K562 (cell line): ENCODE data around the gene NACC1. TPM values are rescaled to one million over a fixed set of nuclear protein-coding genes. Genes with fewer than 3 reads are reported as not detected.

Source experiments
- ARHGAP35 ChIP-seq: fragments of 450-650 bp; IDR thresholded peaks from 2 replicates; pipeline ENCODE4 v1.6.1; 2018; ENCODE audit not compliant: partially characterized antibody
- POLR2A ChIP-seq: fragments of 450-650 bp; conservative IDR thresholded peaks from 2 replicates; pipeline ENCODE4 v1.6.1; 2016
- ZNF253 ChIP-seq: fragments of 250-450 bp; sonication (Bioruptor Pico); conservative IDR thresholded peaks from 2 replicates; pipeline ENCODE4 v1.6.1; 2021; ENCODE audit warnings: mild to moderate bottlenecking
- ZNF696 ChIP-seq: fragments of 250-450 bp; sonication (Bioruptor Pico); conservative IDR thresholded peaks from 2 replicates; pipeline ENCODE4 v1.4.0; 2020; ENCODE audit warnings: mild to moderate bottlenecking, moderate library complexity
- ZNF77 ChIP-seq: fragments of 250-450 bp; sonication (Bioruptor Pico); IDR thresholded peaks from 2 replicates; pipeline ENCODE4 v1.5.0; 2020
- polyA plus RNA-seq, 8 experiments: library from polyadenylated mRNA; depleted of rRNA in 4 of 8; stranded (reverse) in 5 of 8; unstranded in 3 of 8; fragments of >200 nt; fragmentation: Nextera tagmentation in 2 of 8; fragmentation: Illumina TruSeq in 1 of 8; extraction: Ambion mirVana in 2 of 8; extraction: Trizol in 1 of 8; gene quantifications; 2 replicates each; pipeline versions ENCODE4 v1.2.1 to v1.2.3, GENCODE V29; 2011 to 2014; ENCODE audit warnings: inconsistent platforms in 1 of 8, missing spikeins in 1 of 8
- total RNA-seq, 7 experiments: library from RNA; depleted of rRNA in 6 of 7; stranded (reverse); fragments of >200 nt in 6 of 7; fragmentation: Illumina TruSeq in 2 of 7; extraction: Trizol in 2 of 7; gene quantifications; 2 replicates each; pipeline versions ENCODE4 v1.2.1 to v1.2.3, GENCODE V29; 2011 to 2021; ENCODE audit warnings: low replicate concordance in 1 of 7
- TF ChIP-seq, protein P1 (sequence below), 2 experiments: fragments of 450-650 bp; IDR thresholded peaks; 2 replicates each; pipeline ENCODE4 v1.6.1; 2016
- TF ChIP-seq, protein P2 (sequence below): fragments of 250-450 bp; sonication (Bioruptor Pico); IDR thresholded peaks from 2 replicates; pipeline ENCODE4 v1.5.0; 2021
- TF ChIP-seq, protein P3 (sequence below): fragments of 250-450 bp; sonication (Bioruptor Pico); IDR thresholded peaks from 2 replicates; pipeline ENCODE4 v1.5.0; 2022; ENCODE audit warnings: mild to moderate bottlenecking
- TF ChIP-seq, protein P4 (sequence below): fragments of 250-450 bp; sonication (Bioruptor Pico); IDR thresholded peaks from 2 replicates; pipeline ENCODE4 v1.4.0; 2020; ENCODE audit warnings: mild to moderate bottlenecking
- TF ChIP-seq, protein P5 (sequence below), 2 experiments: fragments of 450-650 bp; formaldehyde crosslinking in 1 of 2; IDR thresholded peaks; 2 replicates each; pipeline versions ENCODE4 v1.4.0 to v1.6.1; 2014 to 2020; ENCODE audit warnings: mild to moderate bottlenecking in 2 of 2, borderline replicate concordance in 1 of 2, low read depth in 1 of 2
- TF ChIP-seq, protein P6 (sequence below): fragments of 250-450 bp; sonication (Bioruptor Pico); IDR thresholded peaks from 2 replicates; pipeline ENCODE4 v1.9.0; 2021; ENCODE audit warnings: mild to moderate bottlenecking, inconsistent platforms

NACC1 gene
- total and polyA plus RNA-seq, 9 of the 15 experiments (the other 6 are each of a cell fraction or from before 2014, with no cell fraction given): 0.04 to 96.6 (median 25.8) TPM

DNA sequence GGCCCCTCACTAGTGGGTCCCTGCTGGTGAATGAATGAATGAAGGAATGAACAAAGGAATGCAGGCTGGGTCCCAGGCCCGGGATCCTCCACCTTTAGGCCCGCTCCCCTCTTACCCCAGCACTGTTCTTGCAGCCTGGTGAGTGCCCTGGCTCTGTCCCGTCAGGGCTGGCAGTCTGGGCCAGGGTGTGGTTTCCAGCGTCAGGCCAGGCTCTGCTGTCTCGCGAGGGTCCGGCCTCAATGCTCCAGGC, 15.7 kb upstream of the NACC1 start (continued):
- TF ChIP-seq, protein P1, sequence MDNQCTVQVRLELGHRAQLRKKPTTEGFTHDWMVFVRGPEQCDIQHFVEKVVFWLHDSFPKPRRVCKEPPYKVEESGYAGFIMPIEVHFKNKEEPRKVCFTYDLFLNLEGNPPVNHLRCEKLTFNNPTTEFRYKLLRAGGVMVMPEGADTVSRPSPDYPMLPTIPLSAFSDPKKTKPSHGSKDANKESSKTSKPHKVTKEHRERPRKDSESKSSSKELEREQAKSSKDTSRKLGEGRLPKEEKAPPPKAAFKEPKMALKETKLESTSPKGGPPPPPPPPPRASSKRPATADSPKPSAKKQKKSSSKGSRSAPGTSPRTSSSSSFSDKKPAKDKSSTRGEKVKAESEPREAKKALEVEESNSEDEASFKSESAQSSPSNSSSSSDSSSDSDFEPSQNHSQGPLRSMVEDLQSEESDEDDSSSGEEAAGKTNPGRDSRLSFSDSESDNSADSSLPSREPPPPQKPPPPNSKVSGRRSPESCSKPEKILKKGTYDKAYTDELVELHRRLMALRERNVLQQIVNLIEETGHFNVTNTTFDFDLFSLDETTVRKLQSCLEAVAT (IDR thresholded peaks at IDR 0.05): peak in 1 of 2 experiments; percentile 81; a peak in 2 of 4 replicates
- TF ChIP-seq, protein P2, sequence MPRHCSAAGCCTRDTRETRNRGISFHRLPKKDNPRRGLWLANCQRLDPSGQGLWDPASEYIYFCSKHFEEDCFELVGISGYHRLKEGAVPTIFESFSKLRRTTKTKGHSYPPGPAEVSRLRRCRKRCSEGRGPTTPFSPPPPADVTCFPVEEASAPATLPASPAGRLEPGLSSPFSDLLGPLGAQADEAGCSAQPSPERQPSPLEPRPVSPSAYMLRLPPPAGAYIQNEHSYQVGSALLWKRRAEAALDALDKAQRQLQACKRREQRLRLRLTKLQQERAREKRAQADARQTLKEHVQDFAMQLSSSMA (CRISPR knock-in tag): no peak
- TF ChIP-seq, protein P3, sequence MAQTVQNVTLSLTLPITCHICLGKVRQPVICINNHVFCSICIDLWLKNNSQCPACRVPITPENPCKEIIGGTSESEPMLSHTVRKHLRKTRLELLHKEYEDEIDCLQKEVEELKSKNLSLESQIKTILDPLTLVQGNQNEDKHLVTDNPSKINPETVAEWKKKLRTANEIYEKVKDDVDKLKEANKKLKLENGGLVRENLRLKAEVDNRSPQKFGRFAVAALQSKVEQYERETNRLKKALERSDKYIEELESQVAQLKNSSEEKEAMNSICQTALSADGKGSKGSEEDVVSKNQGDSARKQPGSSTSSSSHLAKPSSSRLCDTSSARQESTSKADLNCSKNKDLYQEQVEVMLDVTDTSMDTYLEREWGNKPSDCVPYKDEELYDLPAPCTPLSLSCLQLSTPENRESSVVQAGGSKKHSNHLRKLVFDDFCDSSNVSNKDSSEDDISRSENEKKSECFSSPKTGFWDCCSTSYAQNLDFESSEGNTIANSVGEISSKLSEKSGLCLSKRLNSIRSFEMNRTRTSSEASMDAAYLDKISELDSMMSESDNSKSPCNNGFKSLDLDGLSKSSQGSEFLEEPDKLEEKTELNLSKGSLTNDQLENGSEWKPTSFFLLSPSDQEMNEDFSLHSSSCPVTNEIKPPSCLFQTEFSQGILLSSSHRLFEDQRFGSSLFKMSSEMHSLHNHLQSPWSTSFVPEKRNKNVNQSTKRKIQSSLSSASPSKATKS (CRISPR knock-in tag): no peak
- peak; percentile 21 for TF ChIP-seq ARHGAP35
- TF ChIP-seq ZNF696: no peak
- TF ChIP-seq, protein P4, sequence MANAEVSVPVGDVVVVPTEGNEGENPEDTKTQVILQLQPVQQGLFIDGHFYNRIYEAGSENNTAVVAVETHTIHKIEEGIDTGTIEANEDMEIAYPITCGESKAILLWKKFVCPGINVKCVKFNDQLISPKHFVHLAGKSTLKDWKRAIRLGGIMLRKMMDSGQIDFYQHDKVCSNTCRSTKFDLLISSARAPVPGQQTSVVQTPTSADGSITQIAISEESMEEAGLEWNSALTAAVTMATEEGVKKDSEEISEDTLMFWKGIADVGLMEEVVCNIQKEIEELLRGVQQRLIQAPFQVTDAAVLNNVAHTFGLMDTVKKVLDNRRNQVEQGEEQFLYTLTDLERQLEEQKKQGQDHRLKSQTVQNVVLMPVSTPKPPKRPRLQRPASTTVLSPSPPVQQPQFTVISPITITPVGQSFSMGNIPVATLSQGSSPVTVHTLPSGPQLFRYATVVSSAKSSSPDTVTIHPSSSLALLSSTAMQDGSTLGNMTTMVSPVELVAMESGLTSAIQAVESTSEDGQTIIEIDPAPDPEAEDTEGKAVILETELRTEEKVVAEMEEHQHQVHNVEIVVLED (CRISPR knock-in tag): no peak; the same call in 1 of the 2 replicates
- TF ChIP-seq, protein P5, sequence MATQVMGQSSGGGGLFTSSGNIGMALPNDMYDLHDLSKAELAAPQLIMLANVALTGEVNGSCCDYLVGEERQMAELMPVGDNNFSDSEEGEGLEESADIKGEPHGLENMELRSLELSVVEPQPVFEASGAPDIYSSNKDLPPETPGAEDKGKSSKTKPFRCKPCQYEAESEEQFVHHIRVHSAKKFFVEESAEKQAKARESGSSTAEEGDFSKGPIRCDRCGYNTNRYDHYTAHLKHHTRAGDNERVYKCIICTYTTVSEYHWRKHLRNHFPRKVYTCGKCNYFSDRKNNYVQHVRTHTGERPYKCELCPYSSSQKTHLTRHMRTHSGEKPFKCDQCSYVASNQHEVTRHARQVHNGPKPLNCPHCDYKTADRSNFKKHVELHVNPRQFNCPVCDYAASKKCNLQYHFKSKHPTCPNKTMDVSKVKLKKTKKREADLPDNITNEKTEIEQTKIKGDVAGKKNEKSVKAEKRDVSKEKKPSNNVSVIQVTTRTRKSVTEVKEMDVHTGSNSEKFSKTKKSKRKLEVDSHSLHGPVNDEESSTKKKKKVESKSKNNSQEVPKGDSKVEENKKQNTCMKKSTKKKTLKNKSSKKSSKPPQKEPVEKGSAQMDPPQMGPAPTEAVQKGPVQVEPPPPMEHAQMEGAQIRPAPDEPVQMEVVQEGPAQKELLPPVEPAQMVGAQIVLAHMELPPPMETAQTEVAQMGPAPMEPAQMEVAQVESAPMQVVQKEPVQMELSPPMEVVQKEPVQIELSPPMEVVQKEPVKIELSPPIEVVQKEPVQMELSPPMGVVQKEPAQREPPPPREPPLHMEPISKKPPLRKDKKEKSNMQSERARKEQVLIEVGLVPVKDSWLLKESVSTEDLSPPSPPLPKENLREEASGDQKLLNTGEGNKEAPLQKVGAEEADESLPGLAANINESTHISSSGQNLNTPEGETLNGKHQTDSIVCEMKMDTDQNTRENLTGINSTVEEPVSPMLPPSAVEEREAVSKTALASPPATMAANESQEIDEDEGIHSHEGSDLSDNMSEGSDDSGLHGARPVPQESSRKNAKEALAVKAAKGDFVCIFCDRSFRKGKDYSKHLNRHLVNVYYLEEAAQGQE (IDR thresholded peaks at IDR 0.05; ENCODE audit: borderline replicate concordance): no peak
- TF ChIP-seq, protein P5 (CRISPR knock-in tag; IDR thresholded peaks at IDR 0.05; ENCODE audit: low read depth): peak; percentile 70; the same call in 1 of the 2 replicates
- TF ChIP-seq ZNF253 (CRISPR knock-in tag): no peak
- peak; percentile 73; the same call in 1 of the 2 replicates for TF ChIP-seq ZNF77
- peak; percentile 89 for TF ChIP-seq POLR2A
- TF ChIP-seq, protein P6, sequence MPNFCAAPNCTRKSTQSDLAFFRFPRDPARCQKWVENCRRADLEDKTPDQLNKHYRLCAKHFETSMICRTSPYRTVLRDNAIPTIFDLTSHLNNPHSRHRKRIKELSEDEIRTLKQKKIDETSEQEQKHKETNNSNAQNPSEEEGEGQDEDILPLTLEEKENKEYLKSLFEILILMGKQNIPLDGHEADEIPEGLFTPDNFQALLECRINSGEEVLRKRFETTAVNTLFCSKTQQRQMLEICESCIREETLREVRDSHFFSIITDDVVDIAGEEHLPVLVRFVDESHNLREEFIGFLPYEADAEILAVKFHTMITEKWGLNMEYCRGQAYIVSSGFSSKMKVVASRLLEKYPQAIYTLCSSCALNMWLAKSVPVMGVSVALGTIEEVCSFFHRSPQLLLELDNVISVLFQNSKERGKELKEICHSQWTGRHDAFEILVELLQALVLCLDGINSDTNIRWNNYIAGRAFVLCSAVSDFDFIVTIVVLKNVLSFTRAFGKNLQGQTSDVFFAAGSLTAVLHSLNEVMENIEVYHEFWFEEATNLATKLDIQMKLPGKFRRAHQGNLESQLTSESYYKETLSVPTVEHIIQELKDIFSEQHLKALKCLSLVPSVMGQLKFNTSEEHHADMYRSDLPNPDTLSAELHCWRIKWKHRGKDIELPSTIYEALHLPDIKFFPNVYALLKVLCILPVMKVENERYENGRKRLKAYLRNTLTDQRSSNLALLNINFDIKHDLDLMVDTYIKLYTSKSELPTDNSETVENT: no peak
